GM23338 (cell line): ENCODE results near the gene RPS5. TPM values are rescaled to one million over a fixed set of nuclear protein-coding genes. Genes with fewer than 3 reads are reported as not detected.

Experiments
- ATAC-seq: fragments of 200-7000 bp; cut with Tn5 transposase; 3 replicates; pipeline ENCODE4 v1.9.1; 2020
- DNase-seq: peaks from one replicate; pipeline ENCODE4 v3.0.0-alpha.2; 2015; ENCODE audit warnings: low spot score
- H2AFZ ChIP-seq: fragments of 200-600 bp; sonication (generic); 2 replicates; pipeline ENCODE4 v1.8.0; 2016; ENCODE audit warnings: antibody characterized with exemption, mild to moderate bottlenecking, moderate library complexity
- H3F3A ChIP-seq: fragments of 200-600 bp; sonication (generic); replicated peaks from 2 replicates; pipeline ENCODE4 v1.8.0; 2017; ENCODE audit warnings: antibody characterized with exemption, mixed run types, low read depth
- H3K27ac ChIP-seq: fragments of 200-600 bp; sonication (generic); 2 replicates; pipeline ENCODE4 v1.6.1; 2016; ENCODE audit warnings: low read depth
- H3K27me3 ChIP-seq: fragments of 200-600 bp; sonication (generic); 2 replicates; pipeline ENCODE4 v1.8.0; 2016; ENCODE audit warnings: mild to moderate bottlenecking, mixed run types, moderate library complexity; ENCODE audit not compliant: insufficient read depth
- H3K36me3 ChIP-seq: fragments of 200-600 bp; sonication (generic); 2 replicates; pipeline ENCODE4 v1.8.0; 2016; ENCODE audit warnings: mild to moderate bottlenecking; ENCODE audit not compliant: insufficient read depth
- H3K4me1 ChIP-seq: fragments of 200-600 bp; sonication (generic); 2 replicates; pipeline ENCODE4 v1.8.0; 2016; ENCODE audit warnings: mild to moderate bottlenecking, moderate library complexity; ENCODE audit not compliant: insufficient read depth
- H3K4me2 ChIP-seq: fragments of 200-600 bp; sonication (generic); 2 replicates; pipeline ENCODE4 v1.7.1; 2017; ENCODE audit warnings: mixed run types
- H3K4me3 ChIP-seq: fragments of 200-600 bp; sonication (generic); 2 replicates; pipeline ENCODE4 v1.6.1; 2016; ENCODE audit warnings: mixed run types
- H3K79me2 ChIP-seq: fragments of 200-600 bp; sonication (generic); replicated peaks from 2 replicates; pipeline ENCODE4 v1.8.0; 2017; ENCODE audit warnings: mild to moderate bottlenecking; ENCODE audit not compliant: insufficient read depth
- H3K9me2 ChIP-seq: fragments of 200-600 bp; sonication (generic); 2 replicates; pipeline ENCODE4 v1.8.0; 2017; ENCODE audit not compliant: insufficient read depth
- H4K20me1 ChIP-seq: fragments of 200-600 bp; sonication (generic); replicated peaks from 2 replicates; pipeline ENCODE4 v1.8.0; 2017; ENCODE audit warnings: mild to moderate bottlenecking; ENCODE audit not compliant: insufficient read depth
- H3K27ac Mint-ChIP-seq: 2 replicates; pipeline ENCODE4 v1.8.0; 2020; ENCODE audit warnings: inconsistent platforms, mild to moderate bottlenecking, moderate library complexity, mixed read lengths
- H3K27me3 Mint-ChIP-seq: 3 replicates; pipeline ENCODE4 v1.8.0; 2022; ENCODE audit warnings: low read depth, mild to moderate bottlenecking, moderate library complexity, mixed read lengths, inconsistent platforms; ENCODE audit not compliant: insufficient read depth, poor library complexity
- H3K36me3 Mint-ChIP-seq: 3 replicates; pipeline ENCODE4 v1.8.0; 2021; ENCODE audit warnings: low read depth, mild to moderate bottlenecking, inconsistent platforms, moderate library complexity, mixed read lengths
- H3K4me1 Mint-ChIP-seq: 3 replicates; pipeline ENCODE4 v1.8.0; 2020; ENCODE audit warnings: mild to moderate bottlenecking, inconsistent platforms, mixed read lengths
- H3K4me3 Mint-ChIP-seq: 3 replicates; pipeline ENCODE4 v1.8.0; 2021; ENCODE audit warnings: moderate library complexity, mild to moderate bottlenecking, inconsistent platforms, mixed read lengths
- H3K9me3 Mint-ChIP-seq: 3 replicates; pipeline ENCODE4 v1.8.0; 2020; ENCODE audit warnings: moderate library complexity, mild to moderate bottlenecking, inconsistent platforms, mixed read lengths
- CREB1 ChIP-seq: fragments of 250-450 bp; sonication (Bioruptor Pico); IDR thresholded peaks from 2 replicates; pipeline ENCODE4 v1.5.0; 2020; ENCODE audit warnings: low read depth, mild to moderate bottlenecking, moderate library complexity
- CTCF ChIP-seq, 2 experiments: fragments of 200-600 bp in 1 of 2; sonication (generic) in 1 of 2; conservative IDR thresholded peaks; 2 replicates each; pipeline versions ENCODE4 v1.5.1 to v1.6.1; 2016 to 2017; ENCODE audit warnings: antibody characterized with exemption in 2 of 2, low read depth in 2 of 2, mild to moderate bottlenecking in 2 of 2, moderate library complexity in 1 of 2
- ETS1 ChIP-seq: IDR thresholded peaks from 2 replicates; pipeline ENCODE4 v1.6.1; 2016; ENCODE audit warnings: antibody characterized with exemption
- EZH2 ChIP-seq: fragments of 200-600 bp; sonication (generic); IDR thresholded peaks from one replicate; pipeline ENCODE4 v1.8.0; 2017; ENCODE audit warnings: antibody characterized with exemption, mild to moderate bottlenecking, low read depth; ENCODE audit not compliant: unreplicated experiment
- EZH2phosphoT487 ChIP-seq: fragments of 200-600 bp; sonication (generic); IDR thresholded peaks from one replicate; pipeline ENCODE4 v1.8.1; 2018; ENCODE audit warnings: antibody characterized with exemption; ENCODE audit not compliant: unreplicated experiment
- JUNB ChIP-seq: IDR thresholded peaks from one replicate; pipeline ENCODE4 v1.6.1; 2016; ENCODE audit warnings: antibody characterized with exemption; ENCODE audit not compliant: unreplicated experiment
- NANOG ChIP-seq: IDR thresholded peaks from 2 replicates; pipeline ENCODE4 v1.6.1; 2016; ENCODE audit warnings: antibody characterized with exemption, borderline replicate concordance
- POLR2AphosphoS5 ChIP-seq: IDR thresholded peaks from 2 replicates; pipeline ENCODE4 v1.6.1; 2016; ENCODE audit warnings: antibody characterized with exemption, low read depth
- REST ChIP-seq: IDR thresholded peaks from one replicate; pipeline ENCODE4 v1.6.1; 2018; ENCODE audit warnings: antibody characterized with exemption; ENCODE audit not compliant: unreplicated experiment
- STAT1 ChIP-seq: IDR thresholded peaks from one replicate; pipeline ENCODE4 v1.6.1; 2016; ENCODE audit warnings: antibody characterized with exemption; ENCODE audit not compliant: unreplicated experiment
- ZNF114 ChIP-seq: fragments of 250-450 bp; sonication (Bioruptor Pico); IDR thresholded peaks from 2 replicates; pipeline ENCODE4 v1.5.0; 2020; ENCODE audit warnings: mild to moderate bottlenecking, moderate library complexity
- ZNF331 ChIP-seq: fragments of 250-450 bp; sonication (Bioruptor Pico); IDR thresholded peaks from 2 replicates; pipeline ENCODE4 v1.5.0; 2020; ENCODE audit warnings: low read depth, mild to moderate bottlenecking, moderate library complexity
- ZNF462 ChIP-seq: fragments of 250-450 bp; sonication (Bioruptor Pico); IDR thresholded peaks from 2 replicates; pipeline ENCODE4 v1.5.0; 2020; ENCODE audit warnings: mild to moderate bottlenecking, moderate library complexity
- polyA plus RNA-seq: library from polyadenylated mRNA; unstranded; fragments of >200 nt; fragmentation: Nextera tagmentation; extraction: Ambion mirVana; gene quantifications from 2 replicates; pipeline ENCODE4 v1.2.1, GENCODE V29; 2016
- total RNA-seq: library from RNA; depleted of rRNA; stranded (reverse); fragments of >200 nt; shearing (Covaris generic); gene quantifications from 2 replicates; pipeline ENCODE4 v1.2.3, GENCODE V29; 2014

The RPS5 gene
- total and polyA plus RNA-seq, 2 experiments from 2014 or later: 734 to 2,111 TPM

GRCh38 chr19:58338336-58338735, 48.7 kb upstream of the RPS5 start:
- ATAC-seq (no peak), DNase-seq (no peak)
- Mint-ChIP-seq H3K27ac (no peak overlapping the region), H3K4me3 (no peak overlapping the region), H3K36me3 (peaks cover 28% of the 10 kb centered on the region), H3K9me3 (peaks cover 3% of the 10 kb centered on the region; the same call in 1 of the 3 replicates), H3K4me1 (no peaks in the 10 kb centered on the region; the same call in 2 of the 3 replicates), H3K27me3 (peaks cover 3% of the 10 kb centered on the region)
- H3K79me2 ChIP-seq: no peaks in the 10 kb centered on the region
- no peak overlapping the region for H3K4me3 ChIP-seq
- H3K27me3 ChIP-seq: no peaks in the 10 kb centered on the region
- H3K27ac ChIP-seq: no peak overlapping the region
- no peaks in the 10 kb centered on the region for H3K4me1 ChIP-seq
- peaks cover 2% of the 10 kb centered on the region; the same call in 1 of the 2 replicates for H4K20me1 ChIP-seq
- no peaks in the 10 kb centered on the region for H3K36me3 ChIP-seq
- no peak overlapping the region for H2AFZ ChIP-seq
- H3K9me2 ChIP-seq: no peaks in the 10 kb centered on the region
- no peaks in the 10 kb centered on the region for H3F3A ChIP-seq
- TF ChIP-seq ZNF114 (CRISPR knock-in tag): no peak
- TF ChIP-seq STAT1: no peak
- TF ChIP-seq REST: no peak
- TF ChIP-seq EZH2phosphoT487: no peak
- no peak for TF ChIP-seq ZNF331 (CRISPR knock-in tag)
- TF ChIP-seq NANOG: no peak
- no peak for TF ChIP-seq EZH2
- TF ChIP-seq ZNF462 (CRISPR knock-in tag): no peak
- no peak for TF ChIP-seq CTCF (conservative IDR thresholded peaks at IDR 0.05; ENCODE audit: low read depth in 2 of 2)
- TF ChIP-seq ETS1: no peak
- TF ChIP-seq JUNB: no peak
- TF ChIP-seq POLR2AphosphoS5: no peak
- TF ChIP-seq CREB1 (CRISPR knock-in tag): no peak
- H3K4me2 ChIP-seq: no peak overlapping the region
